ENCODE measurements around the gene POLH.

The POLH gene

GRCh38 chr6:43623880-43624785 is 48.1 kb downstream of the POLH start:
- ChIA-PET CTCF (interaction anchor here (1.1 kb wide), 1 partner anchor 43 kb away, joined by 4 read pairs; no protein-coding TSS in a partner anchor), POLR2A (ENCODE audit: low non-redundant PET) (no interaction called here)
- H3K27ac ChIP-seq = peak overlapping the region; percentile 6
- no peak for DNase-seq (ENCODE audit: low spot score)
- TF ChIP-seq CTCF (conservative IDR thresholded peaks at IDR 0.05; ENCODE audit: low read depth) = no peak

GRCh38 chr6:43624786-43625288 is 48.9 kb downstream of the POLH start:
- CTCF ChIA-PET = interaction anchor here (1.1 kb wide), 1 partner anchor 42 kb away, joined by 4 read pairs; no protein-coding TSS in a partner anchor
- POLR2A ChIA-PET (ENCODE audit: low non-redundant PET) = no interaction called here

GRCh38 chr6:43625393-43625992 is 49.5 kb downstream of the POLH start:
- ChIA-PET POLR2A (ENCODE audit: low non-redundant PET) (no interaction called here), CTCF (no interaction called here)
- no peak for DNase-seq (ENCODE audit: low spot score)
- no peak for TF ChIP-seq CTCF (conservative IDR thresholded peaks at IDR 0.05; ENCODE audit: low read depth)
- H3K27ac ChIP-seq = peak overlapping the region; percentile 99

More at GRCh38 chr6:43624786-43625288, 48.9 kb downstream of the POLH start:
- H3K27ac ChIP-seq = peak overlapping the region; percentile 6
- TF ChIP-seq CTCF (conservative IDR thresholded peaks at IDR 0.05; ENCODE audit: low read depth) = no peak
- no peak for DNase-seq (ENCODE audit: low spot score)

GRCh38 chr6:43627008-43627825 is 51.2 kb downstream of the POLH start:
- no peak for TF ChIP-seq CTCF (conservative IDR thresholded peaks at IDR 0.05; ENCODE audit: low read depth)
- H3K27ac ChIP-seq = peak overlapping the region; percentile 99
- DNase-seq (ENCODE audit: low spot score) = peak; percentile 85
- ChIA-PET CTCF (interaction anchor here (0.6 kb wide), 1 partner anchor 67 kb away, joined by 3 read pairs; no protein-coding TSS in a partner anchor), POLR2A (ENCODE audit: low non-redundant PET) (interaction anchor here (0.7 kb wide), 1 partner anchor 9 kb away, joined by 3 read pairs; no protein-coding TSS in a partner anchor)

GRCh38 chr6:43628393-43629103 is 52.6 kb downstream of the POLH start:
- ChIA-PET CTCF (no interaction called here), POLR2A (ENCODE audit: low non-redundant PET) (interaction anchor here (0.6 to 1.0 kb wide), 2 partner anchors 15 to 146 kb away, joined by 3 read pairs; no protein-coding TSS in a partner anchor)
- peak; percentile 52 for DNase-seq (ENCODE audit: low spot score)
- peak overlapping the region; percentile 99 for H3K27ac ChIP-seq
- TF ChIP-seq CTCF (conservative IDR thresholded peaks at IDR 0.05; ENCODE audit: low read depth) = no peak
